Esophagus squamous epithelium (tissue), 5 donors: ENCODE measurements around the gene LAMA5. TPM values are rescaled to one million over a fixed set of nuclear protein-coding genes. Genes with fewer than 3 reads are reported as not detected.

ENCODE experiments used
- DNase-seq: peaks from one replicate; lab custom pipeline; 2025; lab: John Stamatoyannopoulos, UW
- H3K27ac ChIP-seq, 4 donors: fragments of 200-600 bp; sonication (generic); one replicate each; pipeline ENCODE4 v1.5.1; 2016 to 2019; ENCODE audit warnings: mild to moderate bottlenecking in 1 of 4
- H3K27me3 ChIP-seq, 4 donors: fragments of 200-600 bp; sonication (generic); 1 replicate in 3 of 4; 2 replicates in 1 of 4; pipeline versions ENCODE4 v1.5.1 to v1.6.0; 2017 to 2021; ENCODE audit warnings: antibody characterized with exemption in 1 of 4
- H3K36me3 ChIP-seq, 3 donors: fragments of 200-600 bp; sonication (generic); one replicate each; pipeline ENCODE4 v1.5.1; 2016 to 2019
- H3K4me1 ChIP-seq, 3 donors: fragments of 200-600 bp; sonication (generic); one replicate each; pipeline ENCODE4 v1.5.1; 2017 to 2019
- H3K4me3 ChIP-seq, 4 donors: fragments of 200-600 bp; sonication (generic); 1 replicate in 3 of 4; 2 replicates in 1 of 4; pipeline ENCODE4 v1.5.1; 2016 to 2019; ENCODE audit warnings: mild to moderate bottlenecking in 2 of 4, moderate library complexity in 1 of 4
- H3K9me3 ChIP-seq, 3 donors: fragments of 200-600 bp; sonication (generic); one replicate each; pipeline ENCODE4 v1.5.1; 2016 to 2019
- POLR2A ChIP-seq, 4 donors: fragments of 450-650 bp; IDR thresholded peaks; one replicate each; pipeline ENCODE4 v1.6.1; 2017; ENCODE audit warnings: antibody characterized with exemption in 4 of 4, mild to moderate bottlenecking in 4 of 4, moderate library complexity in 3 of 4
- WGBS, 2 donors: methylation state at CpG; one replicate each; pipeline ENCODE4 v1.1.5; 2018; 5-methylcytosine and 5-hydroxymethylcytosine counted together
- intact Hi-C: fragments of 100-400 bp; cut with DNase I; formaldehyde crosslinking; loops from one replicate; pipeline ENCODE4 v1.15.0; 2022
- total RNA-seq, 4 donors: library from RNA; depleted of rRNA; stranded (reverse); fragments of >200 nt; gene quantifications; one replicate each; pipeline ENCODE4 v1.1.0, GENCODE V29; 2016
- TF ChIP-seq, protein P1 (sequence below), 6 experiments: fragments of 450-650 bp in 4 of 6; fragments of 200-600 bp in 2 of 6; sonication (generic) in 2 of 6; IDR thresholded peaks; one replicate each; pipeline ENCODE4 v1.5.1; 2016 to 2019; ENCODE audit warnings: antibody characterized with exemption in 6 of 6, mild to moderate bottlenecking in 4 of 6, moderate library complexity in 4 of 6
- donor health status: DM: yes; HTN: yes; CAD: no.

Gene LAMA5
- total RNA-seq, 4 donors from 2014 or later, result 60.4 to 127 (median 98.9) TPM

- DNase-seq, result no peak
- H3K9me3 ChIP-seq, result no peaks in the 10 kb centered on the region
- 84 to 93% methylated on average over 3 to 4 of the region's 10 CpGs for WGBS, 2 donors
- intact Hi-C loops, result no loop called here
- H3K27me3 ChIP-seq, result no peaks in the 10 kb centered on the region
- H3K4me1 ChIP-seq, result peaks cover 10 to 23% (median 14%) of the 10 kb centered on the region in 3 donors
- peaks cover 0 to 72% (median 14%) of the 10 kb centered on the region in 3 donors for H3K36me3 ChIP-seq
- TF ChIP-seq, protein P1, sequence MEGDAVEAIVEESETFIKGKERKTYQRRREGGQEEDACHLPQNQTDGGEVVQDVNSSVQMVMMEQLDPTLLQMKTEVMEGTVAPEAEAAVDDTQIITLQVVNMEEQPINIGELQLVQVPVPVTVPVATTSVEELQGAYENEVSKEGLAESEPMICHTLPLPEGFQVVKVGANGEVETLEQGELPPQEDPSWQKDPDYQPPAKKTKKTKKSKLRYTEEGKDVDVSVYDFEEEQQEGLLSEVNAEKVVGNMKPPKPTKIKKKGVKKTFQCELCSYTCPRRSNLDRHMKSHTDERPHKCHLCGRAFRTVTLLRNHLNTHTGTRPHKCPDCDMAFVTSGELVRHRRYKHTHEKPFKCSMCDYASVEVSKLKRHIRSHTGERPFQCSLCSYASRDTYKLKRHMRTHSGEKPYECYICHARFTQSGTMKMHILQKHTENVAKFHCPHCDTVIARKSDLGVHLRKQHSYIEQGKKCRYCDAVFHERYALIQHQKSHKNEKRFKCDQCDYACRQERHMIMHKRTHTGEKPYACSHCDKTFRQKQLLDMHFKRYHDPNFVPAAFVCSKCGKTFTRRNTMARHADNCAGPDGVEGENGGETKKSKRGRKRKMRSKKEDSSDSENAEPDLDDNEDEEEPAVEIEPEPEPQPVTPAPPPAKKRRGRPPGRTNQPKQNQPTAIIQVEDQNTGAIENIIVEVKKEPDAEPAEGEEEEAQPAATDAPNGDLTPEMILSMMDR (IDR thresholded peaks at IDR 0.05), result no peak
- no peak for TF ChIP-seq POLR2A (IDR thresholded peaks at IDR 0.05)
- no peak overlapping the region for H3K4me3 ChIP-seq
- no peak overlapping the region for H3K27ac ChIP-seq
These were observed 24.9 kb upstream of the LAMA5 start for GRCh38 chr20:62392077-62392418.

DNA sequence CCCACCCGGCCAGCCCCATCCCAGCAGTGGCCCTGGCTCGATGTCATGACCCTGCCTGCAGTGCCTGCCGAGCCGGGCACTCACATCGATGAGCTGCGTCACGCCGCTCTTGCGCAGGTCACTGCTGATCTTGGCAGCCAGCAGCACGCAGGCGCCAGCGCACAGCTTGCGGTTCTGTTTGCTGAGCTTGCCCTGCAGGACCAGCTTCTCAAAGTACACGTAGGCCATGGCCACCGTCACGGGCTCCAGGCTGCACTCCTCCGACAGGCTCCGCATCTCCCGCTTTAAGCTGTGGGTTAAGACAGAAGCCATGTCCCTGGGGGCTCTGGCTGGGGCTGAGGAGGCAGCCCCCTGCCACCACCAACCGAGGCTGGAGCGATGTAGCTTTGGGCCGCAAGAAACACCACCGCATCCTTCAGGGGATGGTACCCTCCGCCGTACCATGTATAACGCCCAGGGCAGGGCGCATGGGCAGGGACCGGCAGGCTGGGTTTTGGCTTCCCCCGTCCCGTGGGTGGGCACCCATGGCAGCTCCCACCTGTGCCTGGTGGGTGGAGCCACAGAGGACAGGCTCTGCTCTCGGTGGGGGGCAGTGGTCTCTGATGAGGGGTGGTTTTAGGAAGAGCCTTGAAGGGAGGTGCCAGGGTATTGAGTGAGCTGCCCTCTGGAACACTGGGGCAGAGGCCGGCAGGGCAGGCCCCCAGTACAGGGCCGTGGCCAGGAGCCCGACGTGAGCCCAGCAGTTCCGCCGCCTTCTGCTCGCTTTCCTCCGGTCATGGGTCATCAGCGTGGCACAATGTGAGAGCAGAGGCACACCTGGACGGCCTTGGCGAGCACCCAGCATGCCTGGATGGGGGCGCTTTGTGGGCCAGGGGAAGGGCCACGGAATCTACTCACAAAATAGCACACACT is 24.3 kb upstream of the LAMA5 start:
- WGBS, 2 donors, result 65 to 86% methylated on average over 2 to 10 of the region's 44 CpGs
- Histone ChIP-seq H3K4me3 (no peak overlapping the region), H3K36me3 (peaks cover 0 to 72% (median 14%) of the 10 kb centered on the region in 3 donors), H3K27ac (no peak overlapping the region), H3K4me1 (peaks cover 10 to 24% (median 14%) of the 10 kb centered on the region in 3 donors), H3K27me3 (no peaks in the 10 kb centered on the region), H3K9me3 (no peaks in the 10 kb centered on the region)
- intact Hi-C loops, result no loop called here
- DNase-seq, result no peak
- TF ChIP-seq POLR2A (IDR thresholded peaks at IDR 0.05), result no peak
- TF ChIP-seq, protein P1 (IDR thresholded peaks at IDR 0.05), result no peak

- Histone ChIP-seq H3K4me1 (peaks cover 15 to 33% (median 20%) of the 10 kb centered on the region in 3 donors), H3K36me3 (peaks cover 0 to 72% (median 14%) of the 10 kb centered on the region in 3 donors), H3K9me3 (no peaks in the 10 kb centered on the region), H3K4me3 (no peak overlapping the region), H3K27me3 (no peaks in the 10 kb centered on the region), H3K27ac (no peak overlapping the region)
- intact Hi-C loops, result no loop called here
- no peak for DNase-seq
- TF ChIP-seq, protein P1 (IDR thresholded peaks at IDR 0.05), result no peak
- no peak for TF ChIP-seq POLR2A (IDR thresholded peaks at IDR 0.05)
- WGBS, 2 donors, result 79 to 80% methylated on average over 27 to 28 of the region's 29 CpGs
These were observed 23.4 kb upstream of the LAMA5 start for GRCh38 chr20:62390317-62391164.

DNA sequence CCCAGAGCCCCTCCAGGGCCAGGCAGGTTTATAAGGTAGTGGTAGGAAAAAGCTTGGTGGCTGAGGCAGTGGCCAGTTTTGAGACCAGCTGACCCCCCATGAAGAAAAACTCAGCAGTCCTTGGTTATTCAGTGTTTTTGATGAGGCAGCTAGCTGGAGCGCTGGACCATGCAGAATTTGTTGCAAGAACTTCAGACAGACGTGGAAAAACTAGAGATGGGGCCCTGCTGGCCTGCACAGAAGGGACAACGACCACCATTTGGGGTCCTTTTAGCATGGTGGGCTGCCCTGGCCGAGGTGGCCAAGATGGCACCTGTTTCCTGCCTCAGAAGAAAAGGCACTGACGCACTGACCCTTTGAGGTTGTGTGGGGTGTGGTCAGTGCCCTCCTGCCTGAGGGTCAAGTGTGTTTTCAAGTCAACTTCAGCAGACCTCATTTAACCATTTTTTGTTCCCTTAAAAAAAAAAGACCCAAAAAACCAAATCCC is 22.5 kb upstream of the LAMA5 start:
- 70 to 77% methylated on average over 5 of the region's 5 CpGs for WGBS, 2 donors
- no peak overlapping the region for H3K4me3 ChIP-seq
- no peak overlapping the region for H3K27ac ChIP-seq
- TF ChIP-seq POLR2A (IDR thresholded peaks at IDR 0.05), result no peak
- intact Hi-C loops, result no loop called here
- DNase-seq, result no peak
- H3K36me3 ChIP-seq, result peaks cover 0 to 66% (median 14%) of the 10 kb centered on the region in 3 donors
- H3K27me3 ChIP-seq, result no peaks in the 10 kb centered on the region
- peaks cover 15 to 42% (median 26%) of the 10 kb centered on the region in 3 donors for H3K4me1 ChIP-seq
- H3K9me3 ChIP-seq, result no peaks in the 10 kb centered on the region

GRCh38 chr20:62388839-62389600 is 21.9 kb upstream of the LAMA5 start:
- H3K9me3 ChIP-seq, result no peaks in the 10 kb centered on the region
- H3K4me3 ChIP-seq, result no peak overlapping the region
- WGBS, 2 donors, result 70 to 84% methylated on average over 8 to 9 of the region's 11 CpGs
- peaks cover 0 to 60% (median 12%) of the 10 kb centered on the region in 3 donors for H3K36me3 ChIP-seq
- TF ChIP-seq, protein P1 (IDR thresholded peaks at IDR 0.05), result no peak
- TF ChIP-seq POLR2A (IDR thresholded peaks at IDR 0.05), result no peak
- intact Hi-C loops, result no loop called here
- peaks cover 15 to 46% (median 26%) of the 10 kb centered on the region in 3 donors for H3K4me1 ChIP-seq
- H3K27ac ChIP-seq, result no peak overlapping the region
- DNase-seq, result no peak
- H3K27me3 ChIP-seq, result no peaks in the 10 kb centered on the region
